GM21367 (cell line): ENCODE data around the gene RNF114.
"Not testable (repeated sequence)": the region's sequence is repeated elsewhere in the genome, so short reads cannot be mapped to it uniquely, and the experiment has no call there.

Experiments
- ATAC-seq: cut with Tn5 transposase; IDR thresholded peaks from one replicate; pipeline ENCODE4 v1.9.1; 2021; ENCODE audit not compliant: unreplicated experiment

The RNF114 gene

DNA sequence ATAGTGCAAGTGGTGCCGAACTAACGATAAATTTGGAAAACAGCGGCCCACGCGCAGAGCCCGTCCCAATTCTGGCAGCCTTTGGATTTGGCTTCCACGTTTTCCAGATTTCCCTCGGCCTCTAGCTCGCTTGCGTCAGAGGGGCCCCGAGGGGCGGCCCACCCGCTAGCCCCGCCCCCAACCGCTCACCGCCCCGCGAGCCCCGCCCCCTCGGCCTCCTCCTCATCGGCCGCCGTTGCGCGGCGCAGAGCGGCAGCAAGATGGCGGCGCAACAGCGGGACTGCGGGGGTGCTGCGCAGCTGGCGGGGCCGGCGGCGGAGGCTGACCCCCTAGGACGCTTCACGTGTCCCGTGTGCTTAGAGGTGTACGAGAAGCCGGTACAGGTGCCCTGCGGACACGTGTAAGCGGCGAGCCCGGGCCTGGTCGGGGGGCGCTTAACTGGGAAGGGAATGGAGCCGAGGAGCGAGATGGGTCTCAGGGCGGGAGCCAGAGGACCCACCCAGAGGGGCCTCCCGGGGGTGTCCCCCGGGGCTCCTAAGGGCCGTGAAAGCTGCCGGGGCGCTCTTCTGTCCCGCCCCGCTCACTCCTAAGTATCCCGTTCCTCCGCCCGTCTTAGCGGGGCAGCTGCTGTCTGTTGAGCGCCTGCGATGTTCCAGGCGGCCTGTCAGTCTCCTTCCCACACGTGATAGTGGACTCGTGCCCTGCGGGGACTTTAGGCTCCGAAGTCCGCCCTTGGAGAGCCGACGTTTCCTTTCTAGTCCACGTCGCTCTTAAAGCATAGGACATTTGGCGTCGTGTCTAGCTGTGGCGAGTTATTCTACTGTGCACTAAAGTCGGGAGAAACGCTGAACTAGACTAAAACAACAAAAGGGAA, at the start of gene RNF114:
Gene RNF114, plus strand, starts transcription at position 245 of the 874 bp plus-strand sequence. Its CDS starts 16 bp downstream, at position 261.
- ATAC-seq, result peak; percentile 51

GRCh38 chr20:49886571-49887213, 49.5 kb upstream of the RNF114 start:
- ATAC-seq, result no peak

- no peak for ATAC-seq
Measured at GRCh38 chr20:49887251-49888211, 48.7 kb upstream of the RNF114 start.

GRCh38 chr20:49888212-49889000, 47.8 kb upstream of the RNF114 start:
- no peak for ATAC-seq

DNA sequence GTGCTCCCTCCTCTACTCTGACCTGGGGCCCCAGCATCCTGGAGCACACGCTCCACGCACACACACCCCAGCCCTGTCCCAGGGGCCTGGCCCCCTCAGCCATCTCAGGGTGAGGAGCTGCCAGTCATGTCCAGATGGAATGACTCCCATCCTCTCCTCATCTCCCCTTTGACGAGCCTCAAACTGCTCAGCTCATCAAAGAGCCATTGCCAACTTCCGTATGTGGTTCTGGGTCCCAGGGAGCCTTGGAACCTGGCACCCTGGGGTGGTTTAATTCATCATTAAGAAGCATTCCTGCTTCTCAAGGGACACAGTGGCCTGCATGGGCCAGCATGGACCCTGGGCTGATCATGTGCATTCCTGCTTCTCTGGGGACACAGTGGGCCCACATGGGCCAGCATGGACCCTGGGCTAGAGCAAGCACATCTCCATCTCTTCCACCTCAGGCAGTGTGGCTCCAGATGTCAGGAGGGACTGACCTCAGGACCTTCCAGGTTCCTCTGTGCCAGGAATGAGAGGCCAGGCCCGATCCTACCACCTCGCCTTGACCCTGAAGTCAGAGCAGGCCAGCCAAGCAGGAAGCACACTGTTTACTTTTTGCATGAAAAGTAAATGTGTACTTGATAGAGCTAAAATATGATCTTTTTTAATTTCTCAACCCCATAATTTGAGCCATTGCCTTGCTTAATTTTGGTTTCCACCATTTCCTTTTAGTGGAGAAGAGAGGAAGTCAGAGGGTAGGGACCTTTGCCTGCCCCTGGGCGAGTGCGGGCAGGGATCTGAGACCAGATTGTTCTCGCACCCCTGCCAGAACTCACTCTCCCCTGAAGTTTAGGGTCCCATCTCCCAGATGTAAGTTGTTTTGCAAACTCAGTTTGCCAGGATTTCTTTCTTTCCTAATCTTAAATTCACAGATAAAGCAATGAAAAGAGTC, 46.9 kb upstream of the RNF114 start:
- no peak for ATAC-seq

DNA sequence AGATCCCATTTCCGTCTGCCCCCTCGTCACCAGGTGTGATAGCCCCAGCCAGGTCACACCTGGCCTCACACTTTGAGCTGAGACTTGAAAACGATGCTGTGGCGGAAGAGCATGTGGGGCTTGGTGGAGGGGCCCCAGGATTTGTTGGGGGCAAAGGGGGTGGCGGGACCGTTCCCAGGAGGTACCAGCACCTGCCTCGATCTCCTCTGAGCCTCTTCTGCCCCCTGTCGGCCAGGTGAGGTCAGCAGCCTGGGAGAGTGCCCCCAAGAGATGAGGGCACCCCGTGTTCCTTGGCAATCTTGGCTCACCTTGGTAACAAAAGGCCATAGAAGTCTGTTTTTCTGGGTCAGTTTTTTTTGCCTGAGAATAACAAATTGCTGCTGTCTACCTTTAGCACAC, 46.3 kb upstream of the RNF114 start:
- ATAC-seq, result no peak

GRCh38 chr20:49890471-49891361, 45.5 kb upstream of the RNF114 start:
- no peak for ATAC-seq

- ATAC-seq, result no peak
Measured at GRCh38 chr20:49891476-49892110, 44.6 kb upstream of the RNF114 start.

DNA sequence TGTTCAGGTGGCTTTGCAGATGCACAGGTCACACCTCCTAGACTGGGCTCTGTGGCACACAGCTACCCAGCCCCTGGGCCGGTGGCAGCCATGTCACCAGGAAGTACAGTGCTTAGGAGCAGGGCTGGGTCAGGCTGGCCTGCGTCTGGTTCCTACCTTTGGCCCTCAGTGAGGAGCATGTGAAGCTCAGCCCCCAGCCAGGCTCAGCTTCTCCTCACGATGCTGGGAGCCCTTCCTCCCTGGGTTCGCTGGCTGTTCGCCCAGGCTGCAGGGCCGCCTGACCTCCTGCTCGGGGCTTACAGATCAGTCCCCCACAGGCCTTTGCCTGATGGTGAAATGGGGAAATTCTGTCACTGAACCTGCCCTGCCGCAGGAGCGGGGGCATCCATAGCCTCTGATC, 43.9 kb upstream of the RNF114 start:
- no peak for ATAC-seq

DNA sequence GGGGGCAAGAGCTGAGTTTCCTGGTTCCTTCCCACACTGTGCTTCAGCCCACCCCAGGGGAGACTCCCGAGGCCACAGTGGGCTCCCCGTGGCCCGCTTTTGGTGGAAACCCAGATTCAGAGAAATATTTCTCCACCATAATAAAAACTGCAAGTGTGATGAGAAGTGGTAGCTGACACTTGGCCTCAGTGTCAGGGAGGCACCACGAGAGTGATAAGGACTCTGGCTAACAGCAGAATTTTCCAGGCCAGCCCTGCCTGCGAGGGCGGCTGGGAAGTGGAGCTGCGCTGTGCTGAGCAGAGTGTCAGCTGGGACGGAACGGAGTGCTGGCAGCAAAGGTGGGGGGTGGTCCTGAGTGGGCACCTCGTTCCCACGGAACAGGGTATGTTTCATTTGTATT, 43.4 kb upstream of the RNF114 start:
- no peak for ATAC-seq

GRCh38 chr20:49893242-49894072, 42.7 kb upstream of the RNF114 start:
- no peak for ATAC-seq

DNA sequence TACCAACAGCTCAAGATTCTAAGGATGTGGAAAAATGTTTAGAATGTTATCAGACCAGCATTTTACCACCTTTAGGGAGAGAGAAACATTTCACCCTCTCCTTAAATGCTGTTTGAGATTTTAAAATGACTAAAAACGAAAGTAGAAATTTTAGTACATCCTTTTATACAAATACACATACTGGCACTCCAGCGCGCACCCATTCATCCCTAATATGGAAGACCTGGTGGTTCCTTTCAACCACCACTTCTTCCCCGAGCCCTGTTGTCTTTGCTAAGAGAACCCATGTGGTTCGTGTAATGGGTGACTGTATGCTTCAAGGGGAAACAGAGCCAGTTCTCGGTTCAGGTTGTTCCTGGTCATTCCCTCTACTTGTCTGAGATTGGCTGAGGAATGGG, 42.1 kb upstream of the RNF114 start:
- no peak for ATAC-seq

DNA sequence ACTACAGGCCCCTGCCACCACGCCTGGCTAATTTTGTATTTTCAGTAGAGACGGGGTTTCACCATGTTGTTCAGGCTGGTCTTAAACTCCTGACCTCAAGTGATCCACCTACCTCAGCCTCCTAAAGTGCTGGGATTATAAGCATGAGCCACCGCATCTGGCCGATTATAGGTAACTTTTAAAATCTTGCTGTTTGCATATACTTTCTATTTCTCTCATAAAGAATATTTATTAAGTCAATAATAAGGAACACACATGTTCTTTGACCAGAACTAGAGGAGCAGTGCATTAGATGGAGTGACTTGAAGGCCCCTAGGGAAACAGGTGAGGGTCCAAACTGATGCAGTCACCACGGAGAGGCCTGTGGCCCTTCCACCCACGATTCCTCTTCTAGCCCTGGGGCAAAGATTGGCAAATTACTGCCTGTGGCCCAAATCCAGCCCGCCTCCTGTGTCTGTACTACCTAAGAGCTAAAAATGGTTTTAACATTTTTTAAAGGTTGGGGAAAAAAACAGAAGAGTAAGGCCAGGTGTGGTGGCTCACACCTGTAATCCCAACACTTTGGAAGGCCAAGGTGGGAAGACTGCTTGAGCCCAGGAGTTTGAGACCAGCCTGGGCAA, 40.6 kb upstream of the RNF114 start:
- ATAC-seq, result not testable (repeated sequence)

DNA sequence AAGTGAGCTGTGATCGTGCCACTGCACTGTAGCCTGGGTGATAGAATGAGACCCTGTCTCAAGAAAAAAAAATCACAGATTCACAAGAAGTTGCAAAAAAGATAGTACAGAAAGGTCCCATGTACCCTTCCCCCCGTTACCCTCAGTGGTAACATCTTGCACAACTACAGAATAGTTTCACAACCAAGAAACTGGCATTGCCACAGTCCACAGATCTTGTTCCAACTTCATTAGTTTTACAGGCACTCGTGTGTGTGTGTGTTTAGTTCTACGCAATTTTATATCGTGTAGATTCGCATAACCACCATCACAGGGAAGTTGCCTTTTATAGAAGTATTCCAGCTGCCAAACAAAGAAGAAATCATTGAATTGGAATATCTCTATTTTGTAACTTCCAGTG, 40.0 kb upstream of the RNF114 start:
- ATAC-seq, result no peak

DNA sequence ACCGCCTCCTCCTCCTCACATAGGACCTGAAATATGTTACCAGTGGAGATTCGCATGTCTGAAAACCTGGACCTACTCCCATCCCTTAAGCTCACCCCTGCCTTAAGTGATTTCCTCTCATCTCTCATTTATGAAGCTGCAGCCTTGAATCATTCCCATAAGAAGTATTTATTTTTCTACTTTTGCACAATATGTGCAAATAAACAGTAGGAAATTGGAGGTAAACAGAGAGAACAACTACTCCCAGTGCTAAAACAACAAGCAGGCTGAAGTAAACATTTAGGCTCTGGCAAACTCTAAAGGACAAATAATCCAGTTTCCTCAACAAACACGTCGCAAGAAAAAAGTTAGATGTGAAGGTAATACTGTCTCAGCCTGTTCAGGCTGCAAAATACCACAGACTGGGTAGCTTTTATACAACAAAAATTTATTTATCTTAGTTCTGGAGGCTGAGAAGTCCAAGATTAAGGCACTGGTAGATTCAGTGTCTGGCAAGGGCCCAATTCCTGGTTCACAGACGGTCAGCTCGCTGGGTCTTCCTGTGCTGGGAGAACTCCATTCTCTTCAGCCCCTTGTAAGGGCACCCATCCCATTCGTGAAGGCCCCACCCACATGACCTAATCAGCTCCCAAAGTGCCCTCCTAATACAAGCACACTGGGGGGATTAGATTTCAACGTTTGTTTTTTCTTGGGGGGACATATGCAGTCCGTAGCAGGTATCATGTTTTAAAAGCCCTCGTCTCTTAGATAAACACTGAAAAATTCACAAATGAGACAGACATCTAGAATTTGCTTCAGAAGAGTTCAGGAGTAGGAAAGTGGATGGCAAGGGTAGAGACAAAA, 36.4 kb upstream of the RNF114 start:
- no peak for ATAC-seq

- no peak for ATAC-seq
Measured at GRCh38 chr20:49901588-49901987, 34.6 kb upstream of the RNF114 start.
